H9 (cell line): Measurements from ENCODE around the gene GGACT. TPM values are rescaled to one million over a fixed set of nuclear protein-coding genes. Genes with fewer than 3 reads are reported as not detected.

Experiments used
- DNase-seq: peaks from one replicate; pipeline ENCODE4 v3.0.0-alpha.2; 2017
- H2AFZ ChIP-seq: one replicate; pipeline ENCODE4 v1.6.1; 2013; ENCODE audit warnings: mild to moderate bottlenecking, low read length, control low read depth, moderate library complexity
- H2AK5ac ChIP-seq: 2 replicates; pipeline ENCODE4 v1.6.1; 2013; ENCODE audit warnings: low read length, control low read depth, mixed read lengths; ENCODE audit not compliant: insufficient read length
- H2BK120ac ChIP-seq: one replicate; pipeline ENCODE4 v1.6.1; 2013; ENCODE audit warnings: low read depth, mild to moderate bottlenecking, low read length, control low read depth, inconsistent platforms; ENCODE audit not compliant: poor library complexity, severe bottlenecking
- H2BK12ac ChIP-seq: 2 replicates; pipeline ENCODE4 v1.6.1; 2013; ENCODE audit warnings: low read length, control low read depth, mixed read lengths, low read depth; ENCODE audit not compliant: insufficient read length
- H2BK15ac ChIP-seq: 2 replicates; pipeline ENCODE4 v1.6.1; 2013; ENCODE audit warnings: low read depth, low read length, control low read depth
- H2BK20ac ChIP-seq: one replicate; pipeline ENCODE4 v1.6.1; 2013; ENCODE audit warnings: low read depth, mild to moderate bottlenecking, low read length, control low read depth, inconsistent platforms; ENCODE audit not compliant: poor library complexity, severe bottlenecking
- H2BK5ac ChIP-seq: 2 replicates; pipeline ENCODE4 v1.6.1; 2013; ENCODE audit warnings: low read length, control low read depth, mixed read lengths; ENCODE audit not compliant: insufficient read length
- H3K14ac ChIP-seq: 2 replicates; pipeline ENCODE4 v1.6.1; 2013; ENCODE audit warnings: low read length, control low read depth; ENCODE audit not compliant: insufficient read depth
- H3K18ac ChIP-seq: 2 replicates; pipeline ENCODE4 v1.6.1; 2013; ENCODE audit warnings: low read depth, mild to moderate bottlenecking, mixed read lengths, low read length, control low read depth; ENCODE audit not compliant: insufficient read length
- H3K23ac ChIP-seq: 2 replicates; pipeline ENCODE4 v1.6.1; 2013; ENCODE audit warnings: low read length, control low read depth, mixed read lengths, low read depth; ENCODE audit not compliant: insufficient read length
- H3K23me2 ChIP-seq: 2 replicates; pipeline ENCODE4 v1.6.1; 2013; ENCODE audit warnings: low read depth, mild to moderate bottlenecking, mixed read lengths, low read length, control low read depth; ENCODE audit not compliant: insufficient read length, poor library complexity, severe bottlenecking
- H3K27ac ChIP-seq: 2 replicates; pipeline ENCODE4 v1.5.1; 2013; ENCODE audit warnings: low read length, control low read depth, mixed read lengths, low read depth; ENCODE audit not compliant: insufficient read length
- H3K27me3 ChIP-seq: 2 replicates; pipeline ENCODE4 v1.6.1; 2013; ENCODE audit warnings: low read length, control low read depth, inconsistent platforms; ENCODE audit not compliant: insufficient read depth
- H3K4ac ChIP-seq: 2 replicates; pipeline ENCODE4 v1.6.1; 2013; ENCODE audit warnings: low read depth, mild to moderate bottlenecking, control low read depth, inconsistent platforms, low read length, moderate library complexity
- H3K4me1 ChIP-seq: 2 replicates; pipeline ENCODE4 v1.6.1; 2013; ENCODE audit warnings: low read length, control low read depth, inconsistent platforms; ENCODE audit not compliant: insufficient read depth
- H3K4me2 ChIP-seq: 2 replicates; pipeline ENCODE4 v1.6.1; 2013; ENCODE audit warnings: low read length, control low read depth, mixed read lengths; ENCODE audit not compliant: insufficient read length, insufficient read depth
- H3K56ac ChIP-seq: 2 replicates; pipeline ENCODE4 v1.6.1; 2013; ENCODE audit warnings: low read depth, mild to moderate bottlenecking, mixed read lengths, low read length, control low read depth; ENCODE audit not compliant: insufficient read length
- H3K79me1 ChIP-seq: 2 replicates; pipeline ENCODE4 v1.6.1; 2013; ENCODE audit warnings: low read depth, mild to moderate bottlenecking, moderate library complexity, low read length, control low read depth, inconsistent platforms; ENCODE audit not compliant: insufficient read depth, poor library complexity, severe bottlenecking
- H3K79me2 ChIP-seq: 2 replicates; pipeline ENCODE4 v1.6.1; 2013; ENCODE audit warnings: low read length, control low read depth, inconsistent platforms; ENCODE audit not compliant: insufficient read depth
- H3K9ac ChIP-seq: 2 replicates; pipeline ENCODE4 v1.6.1; 2013; ENCODE audit warnings: low read length, control low read depth, mixed read lengths; ENCODE audit not compliant: insufficient read length; ENCODE audit errors: extremely low read depth
- H3K9me3 ChIP-seq: one replicate; pipeline ENCODE4 v1.6.1; 2013; ENCODE audit warnings: low read depth, low read length, inconsistent platforms; ENCODE audit not compliant: control insufficient read depth
- H3T11ph ChIP-seq: one replicate; pipeline ENCODE4 v1.6.1; 2013; ENCODE audit warnings: mild to moderate bottlenecking, low read length, control low read depth, inconsistent platforms
- H4K20me1 ChIP-seq: one replicate; pipeline ENCODE4 v1.6.1; 2013; ENCODE audit not compliant: control insufficient read depth, insufficient read length, insufficient read depth
- H4K5ac ChIP-seq: 2 replicates; pipeline ENCODE4 v1.6.1; 2013; ENCODE audit warnings: low read depth, mild to moderate bottlenecking, mixed read lengths, low read length, control low read depth; ENCODE audit not compliant: insufficient read length
- H4K8ac ChIP-seq: replicated peaks from 2 replicates; pipeline ENCODE4 v1.6.1; 2013; ENCODE audit warnings: low read length, control low read depth, mixed read lengths, low read depth; ENCODE audit not compliant: insufficient read length
- H4K91ac ChIP-seq: 2 replicates; pipeline ENCODE4 v1.6.1; 2013; ENCODE audit warnings: low read depth, mild to moderate bottlenecking, moderate library complexity, mixed read lengths, low read length, control low read depth; ENCODE audit not compliant: insufficient read length
- H3K27ac Mint-ChIP-seq, 3 experiments: 2 replicates in 2 of 3; 3 replicates in 1 of 3; pipeline ENCODE4 v1.8.0; 2020 to 2021; ENCODE audit warnings: mixed read lengths in 3 of 3, mild to moderate bottlenecking in 1 of 3, moderate library complexity in 1 of 3
- H3K27me3 Mint-ChIP-seq: 2 replicates; pipeline ENCODE4 v1.8.0; 2021; ENCODE audit warnings: low read depth, mild to moderate bottlenecking, moderate library complexity, mixed read lengths
- H3K36me3 Mint-ChIP-seq, 3 experiments: 2 replicates in 2 of 3; 3 replicates in 1 of 3; pipeline ENCODE4 v1.8.0; 2020 to 2021; ENCODE audit warnings: low read depth in 3 of 3, mixed read lengths in 3 of 3; ENCODE audit not compliant: insufficient read depth in 1 of 3
- H3K4me1 Mint-ChIP-seq, 2 experiments: 2 replicates each; pipeline ENCODE4 v1.8.0; 2020; ENCODE audit warnings: mixed read lengths in 2 of 2
- H3K4me3 Mint-ChIP-seq, 2 experiments: 2 replicates in 1 of 2; 3 replicates in 1 of 2; pipeline ENCODE4 v1.8.0; 2020 to 2021; ENCODE audit warnings: mild to moderate bottlenecking in 2 of 2, mixed read lengths in 2 of 2, moderate library complexity in 1 of 2
- H3K9me3 Mint-ChIP-seq, 2 experiments: 2 replicates in 1 of 2; 3 replicates in 1 of 2; pipeline ENCODE4 v1.8.0; 2020; ENCODE audit warnings: mild to moderate bottlenecking in 2 of 2, mixed read lengths in 2 of 2, moderate library complexity in 1 of 2
- CTCF ChIP-seq: fragments of 200-600 bp; sonication (generic); conservative IDR thresholded peaks from 3 replicates; pipeline ENCODE4 v1.8.0; 2021; ENCODE audit warnings: antibody characterized with exemption, mild to moderate bottlenecking
- WGBS: extraction: QIAGEN DNeasy Blood & Tissue Kit; methylation state at CpG from one replicate; pipeline ENCODE4 v1.1.7; 2013; ENCODE audit warnings: missing lambda C conversion rate, low lambda C conversion rate, mixed read lengths; ENCODE audit not compliant: insufficient read length; ENCODE audit errors: extremely low coverage; 5-methylcytosine and 5-hydroxymethylcytosine counted together
- total RNA-seq: library from RNA; stranded (reverse); gene quantifications from 2 replicates; pipeline ENCODE4 v1.2.1, GENCODE V29; 2021

GGACT gene
- total RNA-seq, 1 experiment from 2014 or later = 1.3 TPM

- Histone ChIP-seq H3K23ac (no peak overlapping the region), H4K91ac (no peak overlapping the region), H2BK20ac (no peak overlapping the region), H2AFZ (no peak overlapping the region), H3K9ac (no peak overlapping the region), H3K14ac (no peak overlapping the region), H2BK5ac (no peak overlapping the region), H3K27me3 (no peaks in the 10 kb centered on the region), H3K4me2 (no peak overlapping the region), H3K4me1 (peaks cover 15% of the 10 kb centered on the region; the same call in 1 of the 2 replicates), H2AK5ac (peak overlapping the region; percentile 3), H4K5ac (no peak overlapping the region), H3K4ac (no peak overlapping the region), H3K23me2 (no peaks in the 10 kb centered on the region), H3K18ac (no peak overlapping the region), H3K9me3 (no peaks in the 10 kb centered on the region), H2BK15ac (no peak overlapping the region), H3K27ac (no peak overlapping the region), H3T11ph (no peak overlapping the region), H4K20me1 (no peaks in the 10 kb centered on the region), H3K56ac (no peak overlapping the region), H2BK12ac (no peak overlapping the region), H3K79me1 (no peaks in the 10 kb centered on the region), H2BK120ac (no peak overlapping the region), H4K8ac (no peak overlapping the region), H3K79me2 (no peaks in the 10 kb centered on the region)
- Mint-ChIP-seq H3K27ac (no peak overlapping the region), H3K27me3 (no peaks in the 10 kb centered on the region), H3K36me3 (peaks cover 0 to 7% (median 0%) of the 10 kb centered on the region in 3 experiments; a peak in 3 of 7 replicates), H3K9me3 (no peaks in the 10 kb centered on the region), H3K4me3 (no peak overlapping the region), H3K4me1 (peaks cover 41 to 53% of the 10 kb centered on the region in 2 experiments)
- no peak for TF ChIP-seq CTCF
- no CpG with 5 or more reads among the region's 9 CpGs for WGBS
- DNase-seq = no peak
Measured at GRCh38 chr13:100519626-100520025, 69.0 kb downstream of the GGACT start.
